K562 (cell line): ENCODE measurements around the gene ASF1B. TPM values are rescaled to one million over a fixed set of nuclear protein-coding genes. Genes with fewer than 3 reads are reported as not detected.

ENCODE experiments used
- ATAC-seq: fragments of 200-7000 bp; cut with Tn5 transposase; 3 replicates; pipeline ENCODE4 v1.9.1; 2020; ENCODE audit warnings: moderate library complexity
- BruUV-seq: library from RNA; stranded (reverse); fragments of 400-500 nt; replicated peaks from 2 replicates; lab custom pipeline; 2021; lab: Mats Ljungman, UMichigan
- CTCF ChIA-PET: fragments of 300-600 bp; formaldehyde crosslinking; extraction: SDS; loops from one replicate; lab custom pipeline; 2021; ENCODE audit warnings: low intra/inter-chr PET ratio; lab: Yijun Ruan, JAX
- POLR2A ChIA-PET: fragments of 300-600, 350-650 bp; sonication (Branson Sonifier 250); formaldehyde crosslinking; extraction: SDS; loops from one replicate; lab custom pipeline; 2021; ENCODE audit warnings: antibody characterized with exemption, inconsistent platforms; lab: Yijun Ruan, JAX
- DNase-seq, 4 experiments: peaks; one replicate each; pipeline versions ENCODE4 v3.0.0 to v3.0.0-alpha.2; 2011 to 2018; ENCODE audit warnings: low spot score in 3 of 4, mixed read lengths in 3 of 4; ENCODE audit errors: extremely low read depth in 1 of 4
- FAIRE-seq: peaks from 2 replicates; lab custom pipeline; 2011; peaks lifted over from hg19 to GRCh38; lab: Jason Lieb, UNC
- H2AFZ ChIP-seq: 2 replicates; pipeline ENCODE4 v1.6.0; 2011; ENCODE audit warnings: low read depth, low read length, control low read depth, inconsistent platforms
- H3K27ac ChIP-seq: fragments of 200-600 bp; 3 replicates; pipeline ENCODE4 v1.8.0; 2011; ENCODE audit warnings: low read depth, mild to moderate bottlenecking, control low read depth, inconsistent platforms, low read length, moderate library complexity, mixed read lengths; ENCODE audit errors: extremely low read depth
- H3K27me3 ChIP-seq, 2 experiments: fragments of 300-600 bp in 1 of 2; 2 replicates in 1 of 2; 3 replicates in 1 of 2; pipeline versions ENCODE4 v1.6.0 to v1.8.0; 2011; ENCODE audit warnings: inconsistent platforms in 2 of 2, low read length in 2 of 2, mild to moderate bottlenecking in 1 of 2, mixed read lengths in 1 of 2, moderate library complexity in 1 of 2; ENCODE audit not compliant: control insufficient read depth in 2 of 2, insufficient read depth in 2 of 2
- H3K36me3 ChIP-seq: fragments of 300-600 bp; 3 replicates; pipeline ENCODE4 v1.8.0; 2011; ENCODE audit warnings: mild to moderate bottlenecking, low read length, inconsistent platforms; ENCODE audit not compliant: control insufficient read depth, insufficient read depth
- H3K4me1 ChIP-seq, 2 experiments: fragments of 200-600 bp in 1 of 2; replicated peaks in 1 of 2; 2 replicates in 1 of 2; 3 replicates in 1 of 2; pipeline versions ENCODE4 v1.5.1 to v1.8.0; 2011; ENCODE audit warnings: inconsistent platforms in 2 of 2, low read length in 2 of 2, mild to moderate bottlenecking in 1 of 2, mixed read lengths in 1 of 2, moderate library complexity in 1 of 2; ENCODE audit not compliant: control insufficient read depth in 2 of 2, insufficient read depth in 2 of 2
- H3K4me2 ChIP-seq: 2 replicates; pipeline ENCODE4 v1.6.1; 2011; ENCODE audit warnings: low read length, control low read depth, inconsistent platforms, mixed read lengths; ENCODE audit not compliant: insufficient read depth
- H3K4me3 ChIP-seq: fragments of 200-600 bp; sonication (generic), shearing (Covaris generic); 2 replicates; pipeline ENCODE4 v1.5.1; 2016; ENCODE audit warnings: control low read depth, inconsistent platforms
- H3K79me2 ChIP-seq: fragments of 200-600 bp; 3 replicates; pipeline ENCODE4 v1.8.0; 2011; ENCODE audit warnings: low read length, inconsistent platforms; ENCODE audit not compliant: control insufficient read depth, insufficient read depth
- H3K9ac ChIP-seq, 2 experiments: 2 replicates each; pipeline versions ENCODE4 v1.6.0 to v1.6.1; 2011; ENCODE audit warnings: low read depth in 2 of 2, low read length in 2 of 2, control low read depth in 1 of 2, inconsistent platforms in 1 of 2, mild to moderate bottlenecking in 1 of 2, mixed read lengths in 1 of 2; ENCODE audit not compliant: insufficient read depth in 1 of 2
- H3K9me1 ChIP-seq: one replicate; pipeline ENCODE4 v1.6.0; 2011; ENCODE audit warnings: inconsistent platforms, mild to moderate bottlenecking, low read length, moderate library complexity; ENCODE audit not compliant: control insufficient read depth, insufficient read depth
- H3K9me3 ChIP-seq: replicated peaks from 2 replicates; pipeline ENCODE4 v1.5.1; 2011; ENCODE audit warnings: low read depth, low read length, inconsistent platforms; ENCODE audit not compliant: control insufficient read depth, insufficient read depth
- H4K20me1 ChIP-seq: replicated peaks from 2 replicates; pipeline ENCODE4 v1.6.1; 2011; ENCODE audit warnings: low read length, inconsistent platforms, mixed read lengths; ENCODE audit not compliant: control insufficient read depth, insufficient read depth
- BCL6 ChIP-seq: fragments of 250-450 bp; sonication (Bioruptor Pico); IDR thresholded peaks from 2 replicates; pipeline ENCODE4 v1.4.0; 2020
- POLR2G ChIP-seq: fragments of 200-400 bp; formaldehyde crosslinking; IDR thresholded peaks from 2 replicates; pipeline ENCODE4 v1.6.1; 2017; ENCODE audit warnings: low read depth, mild to moderate bottlenecking, antibody characterized with exemption, low read length, moderate library complexity
- RBM22 ChIP-seq: fragments of 200-400 bp; formaldehyde crosslinking; IDR thresholded peaks from 2 replicates; pipeline ENCODE4 v1.6.1; 2018; ENCODE audit warnings: low read length, low read depth; ENCODE audit not compliant: poor library complexity, severe bottlenecking
- SMARCA5 ChIP-seq: fragments of 450-650 bp; IDR thresholded peaks from 2 replicates; pipeline ENCODE4 v1.6.1; 2016
- ZFP36 ChIP-seq: fragments of 150-350 bp; IDR thresholded peaks from 2 replicates; pipeline ENCODE4 v1.6.1; 2018; ENCODE audit warnings: low read length, low read depth; ENCODE audit not compliant: partially characterized antibody
- ZNF175 ChIP-seq: fragments of 200-800 bp; sonication (Bioruptor generic); IDR thresholded peaks from 2 replicates; pipeline ENCODE4 v1.6.1; 2016; ENCODE audit warnings: low read depth, mild to moderate bottlenecking, missing genetic modification characterization, missing compliant biosample characterization
- ZNF408 ChIP-seq: fragments of 250-450 bp; sonication (Bioruptor Pico); IDR thresholded peaks from 2 replicates; pipeline ENCODE4 v1.4.0; 2020; ENCODE audit warnings: low read depth, mild to moderate bottlenecking, moderate library complexity
- WGBS: fragments of 100-300 bp; shearing (Covaris generic); methylation state at CpG from one replicate; pipeline ENCODE4 v1.1.6; 2016; ENCODE audit warnings: low coverage, mixed read lengths; ENCODE audit not compliant: insufficient coverage; ENCODE audit errors: missing lambda C conversion rate; 5-methylcytosine and 5-hydroxymethylcytosine counted together
- in situ Hi-C: fragments of 300-500 bp; cut with MboI; formaldehyde crosslinking; loops from 4 replicates; pipeline ENCODE4 v1.15.0; 2018; ENCODE audit warnings: inconsistent platforms, mixed read lengths
- intact Hi-C: fragments of 100-400 bp; cut with micrococcal nuclease; formaldehyde crosslinking; loops from 2 replicates; pipeline ENCODE4 v1.14.2; 2022
- polyA plus RNA-seq, 8 experiments: library from polyadenylated mRNA; depleted of rRNA in 4 of 8; stranded (reverse) in 5 of 8; unstranded in 3 of 8; fragments of >200 nt; fragmentation: Nextera tagmentation in 2 of 8; fragmentation: Illumina TruSeq in 1 of 8; extraction: Ambion mirVana in 2 of 8; extraction: Trizol in 1 of 8; gene quantifications; 2 replicates each; pipeline versions ENCODE4 v1.2.1 to v1.2.3, GENCODE V29; 2011 to 2014; ENCODE audit warnings: inconsistent platforms in 1 of 8, missing spikeins in 1 of 8
- total RNA-seq, 7 experiments: library from RNA; depleted of rRNA in 6 of 7; stranded (reverse); fragments of >200 nt in 6 of 7; fragmentation: Illumina TruSeq in 2 of 7; extraction: Trizol in 2 of 7; gene quantifications; 2 replicates each; pipeline versions ENCODE4 v1.2.1 to v1.2.3, GENCODE V29; 2011 to 2021; ENCODE audit warnings: low replicate concordance in 1 of 7

ASF1B gene
- total and polyA plus RNA-seq, 9 of the 15 experiments (the other 6 are each of a cell fraction or from before 2014, with no cell fraction given) = 6.0 to 69.4 (median 53.3) TPM

GRCh38 chr19:14158276-14159023 lies 22.1 kb upstream of the ASF1B start:
- H3K27me3 ChIP-seq = no peaks in the 10 kb centered on the region
- TF ChIP-seq ZFP36 = peak; percentile 39
- TF ChIP-seq SMARCA5 = no peak
- peak overlapping the region in 1 of 2 experiments; percentile 31; a peak in 1 of 4 replicates for H3K9ac ChIP-seq
- ATAC-seq (no peak), FAIRE-seq (no peak), DNase-seq (no peak)
- ChIA-PET CTCF (no interaction called here), POLR2A (interaction anchor here (0.5 to 1.9 kb wide), 7 partner anchors 12 to 637 kb away, joined by 3 to 5 read pairs (median 3); no protein-coding TSS in a partner anchor)
- no peak overlapping the region for H3K4me3 ChIP-seq
- in situ Hi-C loops = no loop called here
- no peaks in the 10 kb centered on the region for H3K9me1 ChIP-seq
- peaks cover 0 to 24% of the 10 kb centered on the region in 2 experiments; a peak in 1 of 5 replicates for H3K4me1 ChIP-seq
- no peak overlapping the region for H2AFZ ChIP-seq
- WGBS = 89% methylated on average over 16 of the region's 16 CpGs
- H3K9me3 ChIP-seq = no peaks in the 10 kb centered on the region
- BruUV-seq = no TSS peak
- peaks cover 53% of the 10 kb centered on the region; the same call in 2 of the 3 replicates for H3K36me3 ChIP-seq
- H3K27ac ChIP-seq = no peak overlapping the region
- H3K4me2 ChIP-seq = no peak overlapping the region
- intact Hi-C loops = no loop called here
- no peaks in the 10 kb centered on the region for H3K79me2 ChIP-seq
- H4K20me1 ChIP-seq = no peaks in the 10 kb centered on the region; the same call in none of the 2 replicates

- Histone ChIP-seq H3K27me3 (no peaks in the 10 kb centered on the region), H3K9me1 (peaks cover 1% of the 10 kb centered on the region), H4K20me1 (no peaks in the 10 kb centered on the region; the same call in none of the 2 replicates), H3K79me2 (no peaks in the 10 kb centered on the region), H2AFZ (no peak overlapping the region), H3K27ac (no peak overlapping the region), H3K4me1 (peaks cover 0 to 17% of the 10 kb centered on the region in 2 experiments; a peak in 1 of 5 replicates), H3K4me2 (no peak overlapping the region), H3K9ac (no peak overlapping the region), H3K36me3 (peaks cover 56% of the 10 kb centered on the region; the same call in 2 of the 3 replicates), H3K4me3 (no peak overlapping the region), H3K9me3 (no peaks in the 10 kb centered on the region)
- DNase-seq = no peak
- in situ Hi-C loops (no loop called here), intact Hi-C loops (no loop called here)
- no peak for FAIRE-seq
- ChIA-PET POLR2A (interaction anchor here (1.0 to 1.9 kb wide), 3 partner anchors 11 to 20 kb away, joined by 3 to 4 read pairs (median 4); partner anchors contain the start of gene ASF1B), CTCF (no interaction called here)
- ATAC-seq = no peak
- 92% methylated on average over 21 of the region's 26 CpGs for WGBS
- TF ChIP-seq RBM22 (peak; percentile 81), POLR2G (peak; percentile 9; the same call in 1 of the 2 replicates), ZNF408 (CRISPR knock-in tag) (no peak), BCL6 (CRISPR knock-in tag) (no peak), ZNF175 (CRISPR knock-in tag) (no peak)
- BruUV-seq = no TSS peak
These were observed 20.8 kb upstream of the ASF1B start for GRCh38 chr19:14156971-14157717.
